ENCODE measurements around the gene ITGB1.

Gene ITGB1

DNA sequence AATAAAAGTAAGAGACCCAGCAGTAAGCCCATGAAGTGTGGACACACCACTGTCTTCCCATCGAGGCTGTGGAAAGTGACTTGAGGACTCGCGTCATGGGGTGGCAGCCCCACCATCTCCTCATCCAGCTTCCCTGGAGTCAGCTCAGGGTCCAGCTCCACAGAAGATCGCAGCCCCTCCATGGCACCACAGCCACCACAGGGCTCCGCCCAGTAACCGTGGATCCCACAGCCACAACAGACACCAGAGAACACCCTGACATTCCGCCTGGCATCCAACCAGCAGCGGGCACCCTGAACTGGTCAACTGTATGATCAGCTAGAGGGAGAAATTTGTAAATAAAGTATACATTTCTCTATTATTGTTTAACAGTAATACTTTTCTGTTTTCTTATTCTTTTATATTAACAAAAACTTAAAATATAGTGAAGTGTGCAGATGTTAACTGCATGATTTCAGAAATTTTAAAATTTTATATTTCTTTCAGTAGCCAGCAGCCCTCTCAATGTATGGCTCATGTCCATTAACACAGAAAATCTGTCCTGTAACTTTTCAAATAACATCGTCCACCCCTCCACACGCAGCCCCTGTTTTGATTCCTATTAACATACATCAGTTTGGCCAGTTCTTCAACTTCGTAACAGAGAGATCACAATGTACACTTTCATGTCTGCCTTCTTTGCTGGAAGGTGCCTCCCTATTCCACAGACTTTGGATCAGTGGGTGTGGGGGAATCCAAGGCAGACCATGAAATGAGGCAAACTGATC is 69.7 kb downstream of the ITGB1 start:
- no peak for DNase-seq (ENCODE audit: low spot score)

DNA sequence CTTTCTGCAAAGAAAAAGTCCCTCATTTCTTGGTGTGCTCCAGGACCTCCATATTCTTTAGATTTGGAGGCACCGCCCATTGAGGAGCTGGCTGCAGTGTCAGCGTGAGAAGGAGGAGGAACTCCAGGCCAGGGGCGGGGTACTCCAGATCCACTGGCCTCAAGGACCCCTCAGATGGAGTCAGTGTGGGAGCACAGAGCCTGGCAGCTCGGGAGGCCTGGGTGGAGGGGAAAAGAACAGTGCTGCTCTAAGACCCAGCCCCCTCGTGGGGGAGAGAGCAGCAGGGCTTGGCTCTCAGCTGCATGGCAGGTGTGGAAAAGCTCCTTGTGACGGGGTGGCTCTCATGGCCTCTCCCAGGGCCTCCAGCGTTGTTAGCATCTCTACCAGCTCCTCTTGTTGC is 70.5 kb downstream of the ITGB1 start:
- DNase-seq (ENCODE audit: low spot score) = no peak

DNA sequence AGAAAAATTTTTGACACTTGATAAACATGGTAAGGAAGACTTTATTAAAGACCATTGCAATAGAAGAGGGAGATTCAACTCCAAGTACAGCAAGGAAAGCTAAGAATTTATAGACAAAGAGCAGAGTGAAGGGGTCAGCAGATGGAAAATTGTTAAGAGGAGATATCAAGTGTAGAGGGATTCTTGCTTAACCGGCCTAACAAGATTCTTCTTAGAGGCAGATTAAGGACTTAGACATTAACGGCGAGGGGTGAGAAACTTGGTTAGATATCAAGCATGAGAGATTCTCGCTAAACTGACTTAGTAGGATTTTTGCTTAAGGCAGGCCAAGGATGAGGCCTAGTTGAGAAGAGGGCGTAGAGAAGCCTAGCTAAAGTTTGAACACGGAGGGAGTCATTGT is 76.0 kb downstream of the ITGB1 start:
- no peak for DNase-seq (ENCODE audit: low spot score)

DNA sequence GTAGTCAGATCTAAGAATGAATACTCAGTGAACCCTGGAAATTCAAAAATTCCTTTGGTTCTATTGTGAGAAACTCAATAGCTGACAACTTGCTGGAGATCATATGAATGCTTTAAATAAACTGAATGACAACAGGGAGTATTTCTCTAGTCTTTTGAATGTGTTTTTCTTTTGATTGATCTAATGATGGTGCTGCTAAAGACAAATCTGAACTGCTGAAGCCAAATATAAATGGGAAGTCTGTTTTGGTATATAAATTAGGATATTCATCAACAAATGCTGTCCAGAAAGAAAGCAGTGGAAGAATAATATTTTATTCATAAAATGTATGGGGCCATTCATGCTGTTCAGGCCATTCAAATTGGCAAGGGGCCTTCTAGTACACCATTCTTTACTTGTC is 79.4 kb downstream of the ITGB1 start:
- no peak for DNase-seq (ENCODE audit: low spot score)

DNA sequence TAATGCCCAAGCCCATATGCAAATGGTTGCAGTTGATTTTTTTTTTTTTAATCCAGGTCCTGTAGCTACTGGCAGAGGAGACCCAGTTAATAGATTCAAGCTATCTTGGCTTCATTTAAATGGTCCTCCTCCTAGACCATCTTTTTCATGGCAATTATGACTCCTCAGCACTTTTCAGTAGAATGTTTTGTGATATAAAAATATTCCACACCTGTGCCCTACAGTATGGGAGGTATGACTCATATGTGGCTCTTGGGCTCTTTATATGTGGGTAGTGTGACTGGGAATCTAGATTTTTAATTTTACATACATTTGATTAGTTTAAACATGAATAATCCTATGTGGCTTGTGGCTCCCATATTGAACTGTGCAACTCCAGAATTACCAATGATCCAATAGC is 80.1 kb downstream of the ITGB1 start:
- DNase-seq (ENCODE audit: low spot score) = no peak

DNA sequence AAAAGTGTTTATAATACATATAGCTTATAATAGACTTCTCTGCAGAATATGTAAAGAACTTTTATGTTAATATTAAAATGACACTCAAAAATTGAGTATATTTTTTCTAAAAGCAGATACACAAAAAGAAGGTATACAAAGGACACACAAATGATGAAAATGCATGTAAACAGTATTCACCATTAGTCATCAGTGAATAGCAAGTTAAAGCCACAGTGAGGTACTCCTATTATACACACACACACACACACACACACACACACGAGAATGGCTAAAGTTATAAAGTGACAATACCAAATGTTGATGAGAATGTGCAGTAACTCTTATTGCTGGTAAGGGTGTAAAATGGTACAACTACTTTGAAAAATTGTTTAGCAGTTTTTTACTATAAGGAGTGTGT is 92.9 kb downstream of the ITGB1 start:
- no peak for DNase-seq (ENCODE audit: low spot score)

DNA sequence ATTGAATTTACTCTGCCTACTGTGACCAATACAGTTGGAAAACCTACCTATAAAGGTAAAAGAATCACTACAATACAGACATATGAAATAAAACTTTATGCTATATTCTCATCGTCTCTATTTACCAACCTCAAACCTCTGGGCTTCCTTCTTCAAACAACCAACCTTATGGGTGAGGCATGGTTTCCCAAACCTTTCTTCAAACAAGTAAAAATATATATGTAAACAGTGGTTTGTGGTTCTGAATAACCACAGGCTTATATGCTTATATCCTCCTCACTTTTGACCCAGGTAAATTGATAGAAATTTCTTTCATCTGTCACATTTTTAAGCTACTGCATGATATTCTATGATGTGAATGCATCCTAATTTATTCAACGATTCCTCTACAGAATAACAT is 103.6 kb downstream of the ITGB1 start:
- DNase-seq (ENCODE audit: low spot score) = no peak

DNA sequence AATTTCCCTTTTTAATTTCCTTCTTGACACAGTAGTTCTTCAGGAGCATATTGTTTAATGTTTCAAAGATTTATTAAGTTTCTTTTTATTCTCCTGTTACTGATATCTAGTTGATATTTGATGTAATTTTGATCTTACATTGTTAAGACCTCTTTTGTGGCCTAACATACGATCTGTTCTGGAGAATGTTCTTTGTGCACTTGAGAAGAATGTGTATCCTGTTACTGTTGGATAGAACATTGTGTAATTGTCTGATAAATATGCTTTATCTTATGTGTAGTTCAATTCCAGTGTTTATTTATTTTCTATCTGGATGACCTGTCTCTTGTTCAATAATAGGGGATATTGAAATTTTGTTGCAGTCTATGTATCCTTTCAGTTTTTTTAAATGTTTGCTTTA is 106.7 kb downstream of the ITGB1 start:
- DNase-seq (ENCODE audit: low spot score) = no peak
